HEK293T (cell line): Measurements from ENCODE around the gene OR2AT4.

Source experiments
- BHLHE40 ChIP-seq: fragments of 450-650 bp; IDR thresholded peaks from 2 replicates; pipeline ENCODE4 v1.6.1; 2016; ENCODE audit warnings: mild to moderate bottlenecking, moderate library complexity, borderline replicate concordance
- CTBP1 ChIP-seq: fragments of 450-650 bp; IDR thresholded peaks from 2 replicates; pipeline ENCODE4 v1.6.1; 2016; ENCODE audit warnings: borderline replicate concordance
- ELF4 ChIP-seq: fragments of 450-650 bp; IDR thresholded peaks from 2 replicates; pipeline ENCODE4 v1.6.1; 2017; ENCODE audit warnings: antibody characterized with exemption
- FOXA1 ChIP-seq: fragments of 450-650 bp; IDR thresholded peaks from 2 replicates; pipeline ENCODE4 v1.6.1; 2016; ENCODE audit warnings: mild to moderate bottlenecking
- FOXK2 ChIP-seq: fragments of 450-650 bp; IDR thresholded peaks from 2 replicates; pipeline ENCODE4 v1.6.1; 2016; ENCODE audit warnings: mild to moderate bottlenecking
- FOXM1 ChIP-seq: fragments of 450-650 bp; IDR thresholded peaks from 2 replicates; pipeline ENCODE4 v1.6.1; 2017; ENCODE audit warnings: mild to moderate bottlenecking, borderline replicate concordance
- HDGF ChIP-seq: fragments of 450-650 bp; IDR thresholded peaks from 2 replicates; pipeline ENCODE4 v1.6.1; 2017; ENCODE audit warnings: antibody characterized with exemption, borderline replicate concordance
- L3MBTL2 ChIP-seq: fragments of 450-650 bp; conservative IDR thresholded peaks from 2 replicates; pipeline ENCODE4 v1.6.1; 2016; ENCODE audit warnings: mild to moderate bottlenecking
- LEF1 ChIP-seq: fragments of 450-650 bp; IDR thresholded peaks from 2 replicates; pipeline ENCODE4 v1.6.1; 2017; ENCODE audit warnings: mild to moderate bottlenecking, borderline replicate concordance
- NFRKB ChIP-seq: fragments of 450-650 bp; IDR thresholded peaks from 2 replicates; pipeline ENCODE4 v1.6.1; 2016; ENCODE audit warnings: mild to moderate bottlenecking, moderate library complexity
- PKNOX1 ChIP-seq: fragments of 450-650 bp; IDR thresholded peaks from 2 replicates; pipeline ENCODE4 v1.6.1; 2016
- SP1 ChIP-seq: fragments of 450-650 bp; IDR thresholded peaks from 2 replicates; pipeline ENCODE4 v1.6.1; 2017
- SUZ12 ChIP-seq: fragments of 450-650 bp; IDR thresholded peaks from 2 replicates; pipeline ENCODE4 v1.6.1; 2016; ENCODE audit warnings: mild to moderate bottlenecking
- TARDBP ChIP-seq: fragments of 450-650 bp; IDR thresholded peaks from 2 replicates; pipeline ENCODE4 v1.6.1; 2016

- no peak for TF ChIP-seq FOXK2
- TF ChIP-seq NFRKB = no peak
- TF ChIP-seq LEF1 = no peak
- no peak for TF ChIP-seq SP1
- no peak for TF ChIP-seq FOXA1
- TF ChIP-seq HDGF = no peak
- TF ChIP-seq L3MBTL2 = no peak
- TF ChIP-seq CTBP1 = no peak
- no peak for TF ChIP-seq TARDBP
- TF ChIP-seq BHLHE40 = no peak
- no peak for TF ChIP-seq SUZ12
- TF ChIP-seq FOXM1 = no peak
- no peak for TF ChIP-seq ELF4
- no peak for TF ChIP-seq PKNOX1
Measured at GRCh38 chr11:75055511-75055910, 41.2 kb downstream of the OR2AT4 start.
